ENCODE data around the gene MMEL1.
"Not testable (repeated sequence)": the region's sequence is repeated elsewhere in the genome, so short reads cannot be mapped to it uniquely, and the experiment has no call there.

The MMEL1 gene

DNA sequence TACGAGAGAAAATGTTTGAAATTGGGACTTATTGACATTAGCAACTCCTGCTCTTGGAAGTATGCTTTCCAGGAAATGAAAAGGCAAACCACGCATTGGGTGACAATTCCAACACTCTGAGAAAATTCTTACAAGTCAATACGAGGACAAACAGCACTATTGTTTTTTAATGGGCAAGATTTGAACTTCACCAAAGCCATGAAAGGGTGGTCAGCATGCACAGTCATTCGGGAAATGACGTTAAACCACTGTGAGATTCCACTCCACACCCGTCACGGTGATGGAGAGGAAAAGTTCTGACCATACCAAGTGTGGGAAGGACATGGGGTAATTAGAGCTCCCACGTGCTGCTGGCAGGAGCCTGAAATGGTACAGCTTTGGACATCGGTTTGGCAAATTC, 58.5 kb downstream of the MMEL1 start:
- Histone ChIP-seq H3K4me3 (ENCODE audit: low read depth in 1 of 2, low read length in 1 of 2) (no peak overlapping the region), H3K27me3 (no peaks in the 10 kb centered on the region), H3K9me3 (no peaks in the 10 kb centered on the region), H3K4me1 (ENCODE audit: control insufficient read depth in 1 of 2, insufficient read depth in 1 of 2, low read depth in 1 of 2, low read length in 1 of 2) (peaks cover 35 to 38% of the 10 kb centered on the region in 2 experiments), H3K27ac (no peak overlapping the region), H3K36me3 (no peaks in the 10 kb centered on the region)
- TF ChIP-seq, protein P1, sequence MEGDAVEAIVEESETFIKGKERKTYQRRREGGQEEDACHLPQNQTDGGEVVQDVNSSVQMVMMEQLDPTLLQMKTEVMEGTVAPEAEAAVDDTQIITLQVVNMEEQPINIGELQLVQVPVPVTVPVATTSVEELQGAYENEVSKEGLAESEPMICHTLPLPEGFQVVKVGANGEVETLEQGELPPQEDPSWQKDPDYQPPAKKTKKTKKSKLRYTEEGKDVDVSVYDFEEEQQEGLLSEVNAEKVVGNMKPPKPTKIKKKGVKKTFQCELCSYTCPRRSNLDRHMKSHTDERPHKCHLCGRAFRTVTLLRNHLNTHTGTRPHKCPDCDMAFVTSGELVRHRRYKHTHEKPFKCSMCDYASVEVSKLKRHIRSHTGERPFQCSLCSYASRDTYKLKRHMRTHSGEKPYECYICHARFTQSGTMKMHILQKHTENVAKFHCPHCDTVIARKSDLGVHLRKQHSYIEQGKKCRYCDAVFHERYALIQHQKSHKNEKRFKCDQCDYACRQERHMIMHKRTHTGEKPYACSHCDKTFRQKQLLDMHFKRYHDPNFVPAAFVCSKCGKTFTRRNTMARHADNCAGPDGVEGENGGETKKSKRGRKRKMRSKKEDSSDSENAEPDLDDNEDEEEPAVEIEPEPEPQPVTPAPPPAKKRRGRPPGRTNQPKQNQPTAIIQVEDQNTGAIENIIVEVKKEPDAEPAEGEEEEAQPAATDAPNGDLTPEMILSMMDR (IDR thresholded peaks at IDR 0.05): no peak

DNA sequence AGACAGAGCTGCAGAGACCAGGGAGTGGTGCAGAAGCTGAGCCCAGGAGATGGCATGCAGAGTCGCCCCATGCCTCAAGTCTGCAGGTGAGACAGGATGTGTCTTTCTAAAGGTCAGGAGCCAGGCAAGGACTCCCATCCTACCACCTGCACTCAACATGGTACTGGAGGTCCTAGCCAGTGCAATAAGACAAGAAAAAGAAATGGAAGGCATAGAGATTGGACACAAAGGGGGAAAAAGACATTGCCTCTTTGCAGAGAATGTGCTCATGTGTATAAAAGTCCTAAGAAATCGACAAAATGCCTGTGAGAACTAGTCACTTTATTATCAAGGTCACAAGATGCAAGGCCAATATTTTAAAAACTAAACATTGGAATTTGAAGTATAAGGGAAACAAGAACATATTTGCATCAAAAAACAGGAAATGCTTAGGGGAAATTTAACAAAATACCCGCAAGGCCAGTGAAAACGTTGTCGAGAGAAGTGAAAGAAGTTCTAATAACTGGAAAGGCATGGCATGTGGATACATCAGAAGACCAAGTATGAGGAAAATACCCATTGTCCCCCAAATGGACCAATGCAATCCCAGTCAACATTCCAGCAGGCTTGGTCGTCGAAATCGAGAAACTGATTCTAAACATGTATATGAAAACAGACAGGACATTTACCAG, 59.4 kb downstream of the MMEL1 start:
- Histone ChIP-seq H3K4me3 (ENCODE audit: low read depth in 1 of 2, low read length in 1 of 2) (no peak overlapping the region), H3K9me3 (no peaks in the 10 kb centered on the region), H3K4me1 (ENCODE audit: control insufficient read depth in 1 of 2, insufficient read depth in 1 of 2, low read depth in 1 of 2, low read length in 1 of 2) (peaks cover 29 to 31% of the 10 kb centered on the region in 2 experiments), H3K27me3 (no peaks in the 10 kb centered on the region), H3K36me3 (no peaks in the 10 kb centered on the region), H3K27ac (no peak overlapping the region)
- TF ChIP-seq, protein P1 (IDR thresholded peaks at IDR 0.05): no peak

DNA sequence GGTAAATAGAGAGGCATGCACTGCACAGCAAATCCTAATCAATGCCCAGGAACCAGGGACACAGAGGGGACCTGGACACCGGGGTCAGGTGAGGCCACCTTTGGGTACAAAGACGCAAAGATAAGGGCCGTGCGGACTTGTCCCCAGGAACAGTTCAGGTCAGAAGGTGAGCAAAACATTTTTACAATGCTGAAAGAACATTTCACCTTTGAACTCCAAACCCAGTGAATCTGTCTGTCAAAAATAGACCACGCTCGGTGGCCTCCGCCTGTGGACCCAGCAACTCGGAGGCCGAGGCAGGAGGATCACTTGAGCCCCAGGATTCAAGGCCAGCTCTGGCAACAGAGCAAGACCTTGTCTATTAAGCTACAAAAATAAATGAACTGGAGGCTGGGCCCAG, 61.5 kb downstream of the MMEL1 start:
- Histone ChIP-seq H3K36me3 (no peaks in the 10 kb centered on the region), H3K27ac (no peak overlapping the region), H3K9me3 (no peaks in the 10 kb centered on the region), H3K4me3 (ENCODE audit: low read depth in 1 of 2, low read length in 1 of 2) (no peak overlapping the region), H3K4me1 (ENCODE audit: control insufficient read depth in 1 of 2, insufficient read depth in 1 of 2, low read depth in 1 of 2, low read length in 1 of 2) (peaks cover 9 to 10% of the 10 kb centered on the region in 2 experiments), H3K27me3 (no peaks in the 10 kb centered on the region)
- TF ChIP-seq, protein P1 (IDR thresholded peaks at IDR 0.05): no peak

DNA sequence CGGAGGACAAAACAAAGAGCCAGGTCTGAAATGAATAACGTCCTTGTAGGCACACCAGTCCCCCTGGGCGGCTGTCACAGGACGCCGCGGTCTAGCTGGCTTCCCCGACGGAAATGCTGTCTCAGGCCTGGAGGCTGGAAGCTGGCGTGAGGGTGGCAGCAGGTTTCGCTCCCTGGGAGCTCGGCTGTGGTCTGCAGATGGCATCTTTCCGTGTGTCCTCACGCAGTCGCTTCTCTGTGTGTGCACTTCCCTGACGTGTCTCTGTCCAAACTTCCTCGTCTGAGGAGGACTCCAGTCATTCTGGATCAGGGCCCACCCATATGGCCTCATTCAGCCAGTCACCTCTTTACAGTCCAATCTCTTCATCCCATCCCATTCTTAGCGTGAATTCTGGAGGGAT, 62.5 kb downstream of the MMEL1 start:
- H3K4me1 ChIP-seq (ENCODE audit: control insufficient read depth in 1 of 2, insufficient read depth in 1 of 2, low read depth in 1 of 2, low read length in 1 of 2): peaks cover 0 to under 1% of the 10 kb centered on the region in 2 experiments
- TF ChIP-seq, protein P1 (IDR thresholded peaks at IDR 0.05): no peak
- no peak overlapping the region for H3K27ac ChIP-seq
- no peaks in the 10 kb centered on the region for H3K36me3 ChIP-seq
- H3K9me3 ChIP-seq: no peaks in the 10 kb centered on the region
- H3K4me3 ChIP-seq (ENCODE audit: low read depth in 1 of 2, low read length in 1 of 2): no peak overlapping the region
- H3K27me3 ChIP-seq: no peaks in the 10 kb centered on the region

DNA sequence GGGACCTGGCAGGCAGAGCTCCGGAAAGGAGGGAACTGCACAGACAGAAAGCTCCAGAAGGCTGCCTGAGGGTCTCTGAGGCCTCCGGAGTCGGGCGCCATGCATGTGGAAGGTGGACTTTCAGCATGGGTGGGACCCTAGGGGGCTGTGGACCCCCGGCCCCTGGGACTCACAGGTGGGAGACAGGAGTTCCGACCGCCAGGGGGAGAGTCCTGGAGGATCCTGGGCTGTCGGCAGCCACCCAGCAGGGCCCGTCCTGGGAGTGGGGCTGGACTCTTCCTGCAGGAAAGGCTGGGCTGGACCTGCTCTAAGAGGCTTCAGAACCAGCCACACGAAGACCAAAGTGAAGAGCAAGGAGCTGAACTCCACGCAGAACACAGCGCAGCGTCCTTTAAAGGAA, 63.1 kb downstream of the MMEL1 start:
- not testable (repeated sequence) for H3K27me3 ChIP-seq; H3K9me3 ChIP-seq; H3K4me1 ChIP-seq (ENCODE audit: control insufficient read depth in 1 of 2, insufficient read depth in 1 of 2, low read depth in 1 of 2, low read length in 1 of 2); H3K36me3 ChIP-seq; H3K27ac ChIP-seq; H3K4me3 ChIP-seq (ENCODE audit: low read depth in 1 of 2, low read length in 1 of 2)

DNA sequence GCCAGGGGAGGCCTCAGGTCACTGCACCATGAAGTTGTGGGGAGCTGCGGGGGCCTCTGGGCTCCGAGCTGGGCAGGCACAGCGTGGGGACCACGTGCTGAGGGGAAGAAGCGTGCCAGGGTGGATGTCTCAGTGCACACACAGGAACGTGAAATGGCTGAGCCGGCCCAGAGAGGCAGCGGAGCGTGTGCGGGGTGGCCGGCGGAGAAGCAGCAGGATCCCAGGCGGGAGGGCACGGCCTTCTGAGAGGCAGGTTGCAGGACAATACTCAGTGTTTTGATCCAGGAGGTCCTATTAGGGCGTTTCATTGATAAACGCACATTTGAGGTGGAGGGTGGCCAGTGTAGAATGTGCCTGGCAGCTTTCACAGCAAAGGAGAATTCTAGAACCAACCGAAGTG, 63.8 kb downstream of the MMEL1 start:
- H3K4me3 ChIP-seq (ENCODE audit: low read depth in 1 of 2, low read length in 1 of 2): no peak overlapping the region
- H3K4me1 ChIP-seq (ENCODE audit: control insufficient read depth in 1 of 2, insufficient read depth in 1 of 2, low read depth in 1 of 2, low read length in 1 of 2): no peaks in the 10 kb centered on the region
- no peaks in the 10 kb centered on the region for H3K27me3 ChIP-seq
- H3K9me3 ChIP-seq: no peaks in the 10 kb centered on the region
- H3K36me3 ChIP-seq: peaks cover 3% of the 10 kb centered on the region
- TF ChIP-seq, protein P1 (IDR thresholded peaks at IDR 0.05): no peak
- no peak overlapping the region for H3K27ac ChIP-seq

DNA sequence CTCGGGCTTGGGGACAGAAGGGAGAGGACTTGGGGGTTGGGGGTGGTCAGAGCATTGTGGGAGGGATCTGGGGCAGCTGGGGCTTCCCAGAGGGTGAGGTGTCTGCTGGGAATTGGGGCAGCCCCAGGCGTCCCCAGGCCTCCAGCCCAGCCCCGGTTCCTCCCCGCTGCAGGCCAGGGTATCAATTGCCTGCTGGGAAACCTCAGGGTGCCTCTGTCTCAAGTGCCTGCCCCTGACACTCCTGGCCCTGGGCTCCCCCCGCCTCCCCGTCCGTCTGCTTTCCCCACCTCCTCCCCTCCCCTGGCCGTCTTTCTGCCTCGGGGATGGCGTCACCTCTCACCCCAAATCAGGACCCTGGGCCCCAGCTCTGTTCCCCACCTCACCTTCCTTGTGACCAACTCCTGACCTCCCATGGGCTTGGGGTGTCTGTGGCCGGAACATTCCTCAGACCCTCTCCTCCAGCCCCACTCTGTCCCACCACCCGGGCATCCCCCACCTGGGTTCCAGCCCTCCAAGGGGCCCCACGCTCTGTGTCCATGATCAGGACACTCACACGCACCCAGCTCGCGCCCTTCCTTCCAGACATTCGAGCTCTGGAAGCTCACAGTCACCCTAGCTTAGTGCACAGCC, 64.5 kb downstream of the MMEL1 start:
- not testable (repeated sequence) for H3K27me3 ChIP-seq; H3K9me3 ChIP-seq; H3K4me3 ChIP-seq (ENCODE audit: low read depth in 1 of 2, low read length in 1 of 2); H3K4me1 ChIP-seq (ENCODE audit: control insufficient read depth in 1 of 2, insufficient read depth in 1 of 2, low read depth in 1 of 2, low read length in 1 of 2); H3K27ac ChIP-seq
- H3K36me3 ChIP-seq: peaks cover 11% of the 10 kb centered on the region

All from neutrophil (primary cell).